PC-3 (cell line): Measurements from ENCODE around the gene ZNF700.
"Not testable (repeated sequence)": the region's sequence is repeated elsewhere in the genome, so short reads cannot be mapped to it uniquely, and the experiment has no call there.

Source experiments
- EZH2 ChIP-seq: fragments of 300-600 bp; sonication (generic); IDR thresholded peaks from one replicate; pipeline ENCODE4 v1.6.1; 2017; ENCODE audit warnings: antibody characterized with exemption, mild to moderate bottlenecking, low read length; ENCODE audit not compliant: unreplicated experiment
- TF ChIP-seq, protein P1 (sequence below): fragments of 300-600 bp; sonication (generic); conservative IDR thresholded peaks from 2 replicates; pipeline ENCODE4 v1.5.1; 2017; ENCODE audit warnings: antibody characterized with exemption, low read depth, mild to moderate bottlenecking, low read length

DNA sequence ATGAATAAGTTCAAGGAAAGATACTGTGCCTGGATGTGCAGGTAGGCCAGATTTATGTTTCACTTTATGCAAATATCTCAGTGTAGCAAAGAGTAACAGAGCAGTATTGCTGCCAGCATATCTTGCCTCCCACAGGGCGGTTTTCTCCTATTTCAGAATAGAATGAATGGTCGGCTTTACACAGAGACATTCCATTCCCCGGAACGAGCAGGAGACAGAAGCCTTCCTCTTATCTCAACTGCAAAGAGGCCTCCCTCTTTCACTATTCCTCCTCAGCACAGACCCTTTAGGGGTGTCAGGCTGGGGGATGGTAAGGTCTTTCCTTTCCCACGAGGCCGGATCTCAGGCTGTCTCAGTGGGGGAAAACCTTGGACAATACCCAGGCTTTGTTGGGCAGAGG, 35.0 kb upstream of the ZNF700 start:
- TF ChIP-seq, protein P1, sequence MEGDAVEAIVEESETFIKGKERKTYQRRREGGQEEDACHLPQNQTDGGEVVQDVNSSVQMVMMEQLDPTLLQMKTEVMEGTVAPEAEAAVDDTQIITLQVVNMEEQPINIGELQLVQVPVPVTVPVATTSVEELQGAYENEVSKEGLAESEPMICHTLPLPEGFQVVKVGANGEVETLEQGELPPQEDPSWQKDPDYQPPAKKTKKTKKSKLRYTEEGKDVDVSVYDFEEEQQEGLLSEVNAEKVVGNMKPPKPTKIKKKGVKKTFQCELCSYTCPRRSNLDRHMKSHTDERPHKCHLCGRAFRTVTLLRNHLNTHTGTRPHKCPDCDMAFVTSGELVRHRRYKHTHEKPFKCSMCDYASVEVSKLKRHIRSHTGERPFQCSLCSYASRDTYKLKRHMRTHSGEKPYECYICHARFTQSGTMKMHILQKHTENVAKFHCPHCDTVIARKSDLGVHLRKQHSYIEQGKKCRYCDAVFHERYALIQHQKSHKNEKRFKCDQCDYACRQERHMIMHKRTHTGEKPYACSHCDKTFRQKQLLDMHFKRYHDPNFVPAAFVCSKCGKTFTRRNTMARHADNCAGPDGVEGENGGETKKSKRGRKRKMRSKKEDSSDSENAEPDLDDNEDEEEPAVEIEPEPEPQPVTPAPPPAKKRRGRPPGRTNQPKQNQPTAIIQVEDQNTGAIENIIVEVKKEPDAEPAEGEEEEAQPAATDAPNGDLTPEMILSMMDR = not testable (repeated sequence)
- TF ChIP-seq EZH2 = not testable (repeated sequence)
